WI38 (cell line): ENCODE data around the gene BTC.

Experiments used
- H3K4me3 ChIP-seq: 2 replicates; pipeline ENCODE4 v1.5.1; 2011; ENCODE audit warnings: low read depth, mild to moderate bottlenecking, control low read depth, low read length
- TF ChIP-seq, protein P1 (sequence below): IDR thresholded peaks from 2 replicates; pipeline ENCODE4 v1.5.1; 2012; ENCODE audit warnings: low read depth, mild to moderate bottlenecking, control low read depth, low read length

BTC gene

DNA sequence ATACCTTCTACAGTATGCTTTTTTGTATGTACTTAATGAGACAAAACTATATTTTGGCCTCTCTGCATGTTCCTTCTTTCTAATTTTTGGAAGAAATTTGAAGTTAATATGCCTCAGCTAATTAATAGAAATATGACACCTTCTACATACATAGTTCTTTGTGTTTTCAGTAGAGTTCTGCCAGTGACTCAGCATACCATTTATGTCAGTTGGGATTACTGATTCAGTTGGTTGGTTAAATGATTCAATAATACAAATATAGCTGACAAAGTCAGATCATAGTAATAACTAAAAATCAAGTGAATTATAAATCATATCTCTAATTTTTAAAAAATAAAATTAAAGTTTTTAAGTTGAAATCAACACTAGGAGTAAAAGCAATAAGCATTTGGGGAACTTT is 16.8 kb downstream of the BTC start:
- TF ChIP-seq, protein P1, sequence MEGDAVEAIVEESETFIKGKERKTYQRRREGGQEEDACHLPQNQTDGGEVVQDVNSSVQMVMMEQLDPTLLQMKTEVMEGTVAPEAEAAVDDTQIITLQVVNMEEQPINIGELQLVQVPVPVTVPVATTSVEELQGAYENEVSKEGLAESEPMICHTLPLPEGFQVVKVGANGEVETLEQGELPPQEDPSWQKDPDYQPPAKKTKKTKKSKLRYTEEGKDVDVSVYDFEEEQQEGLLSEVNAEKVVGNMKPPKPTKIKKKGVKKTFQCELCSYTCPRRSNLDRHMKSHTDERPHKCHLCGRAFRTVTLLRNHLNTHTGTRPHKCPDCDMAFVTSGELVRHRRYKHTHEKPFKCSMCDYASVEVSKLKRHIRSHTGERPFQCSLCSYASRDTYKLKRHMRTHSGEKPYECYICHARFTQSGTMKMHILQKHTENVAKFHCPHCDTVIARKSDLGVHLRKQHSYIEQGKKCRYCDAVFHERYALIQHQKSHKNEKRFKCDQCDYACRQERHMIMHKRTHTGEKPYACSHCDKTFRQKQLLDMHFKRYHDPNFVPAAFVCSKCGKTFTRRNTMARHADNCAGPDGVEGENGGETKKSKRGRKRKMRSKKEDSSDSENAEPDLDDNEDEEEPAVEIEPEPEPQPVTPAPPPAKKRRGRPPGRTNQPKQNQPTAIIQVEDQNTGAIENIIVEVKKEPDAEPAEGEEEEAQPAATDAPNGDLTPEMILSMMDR = no peak
- H3K4me3 ChIP-seq = no peak overlapping the region

DNA sequence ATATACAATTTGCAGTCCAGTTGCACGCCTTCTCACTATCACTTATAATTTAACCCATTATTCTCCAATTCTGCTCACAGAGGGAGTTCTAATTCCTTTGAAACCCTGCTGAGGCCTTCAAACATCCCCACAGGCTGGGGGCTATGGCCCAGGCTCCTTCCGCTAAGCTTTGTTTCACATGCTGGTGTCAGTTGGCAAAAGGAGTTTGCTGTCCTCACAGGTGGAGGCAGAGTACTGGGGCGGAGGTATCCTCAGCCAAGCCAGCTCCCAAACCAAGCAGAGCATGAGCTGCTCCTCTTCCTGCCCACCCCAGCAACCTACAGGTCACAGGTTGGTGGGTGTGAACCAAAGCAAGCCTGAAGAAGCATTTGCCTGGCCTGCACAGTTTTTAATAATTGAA is 21.5 kb downstream of the BTC start:
- H3K4me3 ChIP-seq = no peak overlapping the region

DNA sequence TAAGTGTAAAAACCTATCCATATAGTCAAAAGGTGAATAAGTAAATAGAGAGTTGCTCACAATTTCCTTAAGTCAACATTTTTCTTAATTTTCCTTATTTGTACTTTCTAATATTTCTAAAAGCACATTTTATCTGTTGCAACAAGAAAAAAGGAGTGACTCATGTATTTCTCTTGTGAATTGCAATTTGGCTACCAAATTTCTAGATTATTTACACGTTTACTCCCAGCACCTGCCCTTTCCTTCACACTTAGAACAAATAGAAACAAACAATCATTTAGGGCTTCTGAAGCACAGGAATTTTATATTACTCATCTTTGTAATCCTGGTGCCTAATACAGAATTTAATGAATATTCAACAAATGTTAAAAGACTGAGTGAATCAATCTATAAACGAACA is 22.2 kb downstream of the BTC start:
- no peak overlapping the region for H3K4me3 ChIP-seq
- TF ChIP-seq, protein P1 = no peak

More for the DNA sequence above, 21.5 kb downstream of the BTC start:
- TF ChIP-seq, protein P1 = no peak

DNA sequence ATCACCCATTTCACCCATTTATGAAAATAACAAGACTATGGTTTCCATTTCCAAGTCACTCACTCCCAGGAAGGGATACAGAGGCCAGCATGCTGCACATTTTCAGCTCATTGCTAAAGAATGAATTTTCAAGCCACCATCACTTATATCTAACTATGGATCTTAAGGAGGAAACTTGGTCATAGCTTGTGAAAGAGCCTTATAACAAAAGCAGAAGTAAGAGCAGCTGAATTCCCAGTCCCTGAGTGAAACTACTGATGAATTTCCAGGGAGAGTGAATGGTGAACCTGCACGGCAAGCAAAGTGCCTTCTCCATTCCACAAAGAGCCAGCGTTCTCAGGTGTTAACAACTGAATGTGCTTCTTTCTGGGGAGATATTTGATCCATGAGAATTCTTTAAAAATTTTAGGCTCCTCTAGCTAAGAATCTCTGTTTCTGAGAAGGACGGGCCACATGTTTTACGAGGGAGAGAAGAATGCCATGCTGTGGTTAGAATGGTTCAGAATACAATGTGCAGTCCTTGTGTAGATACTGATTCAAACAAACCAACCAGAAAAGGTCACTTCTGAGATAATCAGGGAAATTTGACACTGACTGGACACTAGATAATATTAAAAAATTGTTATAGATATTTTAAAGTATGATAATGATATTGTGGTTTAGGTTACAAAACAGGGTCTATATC is 24.0 kb downstream of the BTC start:
- TF ChIP-seq, protein P1 = no peak
- H3K4me3 ChIP-seq = no peak overlapping the region

DNA sequence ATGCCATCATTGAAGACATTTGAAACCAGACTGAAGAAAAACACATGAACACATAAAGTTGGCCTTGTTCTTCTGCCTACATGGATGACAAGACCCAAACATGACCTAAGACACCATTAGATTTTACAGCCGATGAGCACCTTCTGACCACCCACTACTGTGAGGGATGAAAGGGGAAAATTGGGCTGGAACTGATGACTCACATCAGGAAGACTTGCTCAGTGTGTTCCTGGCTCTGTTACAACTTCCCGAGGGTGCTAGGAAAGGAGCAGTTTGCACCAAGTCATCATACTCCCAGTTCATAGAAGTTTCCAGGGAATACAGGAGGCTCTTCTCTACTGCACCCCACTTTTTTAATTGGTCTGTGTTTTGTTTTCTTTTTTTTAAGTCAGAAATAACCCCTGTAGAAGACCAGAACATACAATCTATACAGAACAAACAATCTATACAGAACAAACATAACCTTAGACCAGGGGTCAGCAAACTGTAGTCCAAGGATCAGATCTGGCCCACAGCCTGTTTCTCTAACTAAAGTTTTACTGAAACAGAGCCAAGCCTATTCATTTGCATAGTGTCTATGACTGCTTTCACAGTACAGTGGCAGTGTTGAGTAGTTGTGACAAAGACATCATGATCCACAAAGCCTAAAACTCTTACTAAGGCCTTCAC is 25.3 kb downstream of the BTC start:
- H3K4me3 ChIP-seq = no peak overlapping the region
- TF ChIP-seq, protein P1 = no peak

DNA sequence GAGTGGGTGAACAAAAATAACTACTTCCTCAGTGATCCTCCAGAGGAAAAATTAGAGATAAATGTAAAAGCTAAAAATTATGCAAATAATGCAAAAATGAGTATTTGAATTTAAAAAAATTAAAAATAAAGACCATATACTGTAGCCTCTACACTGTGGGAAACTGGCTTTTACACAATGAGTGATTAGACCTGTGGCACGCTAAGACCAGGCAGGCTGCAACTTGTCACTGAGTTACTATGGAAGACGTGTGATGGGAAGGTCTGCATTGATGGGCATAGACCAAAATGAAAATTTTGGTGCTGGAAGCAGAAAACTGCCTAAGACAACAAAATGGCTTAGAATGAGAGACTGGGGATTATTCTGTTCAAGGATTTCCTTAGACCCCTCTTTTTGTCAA is 30.2 kb downstream of the BTC start:
- H3K4me3 ChIP-seq = no peak overlapping the region
- TF ChIP-seq, protein P1 = no peak

DNA sequence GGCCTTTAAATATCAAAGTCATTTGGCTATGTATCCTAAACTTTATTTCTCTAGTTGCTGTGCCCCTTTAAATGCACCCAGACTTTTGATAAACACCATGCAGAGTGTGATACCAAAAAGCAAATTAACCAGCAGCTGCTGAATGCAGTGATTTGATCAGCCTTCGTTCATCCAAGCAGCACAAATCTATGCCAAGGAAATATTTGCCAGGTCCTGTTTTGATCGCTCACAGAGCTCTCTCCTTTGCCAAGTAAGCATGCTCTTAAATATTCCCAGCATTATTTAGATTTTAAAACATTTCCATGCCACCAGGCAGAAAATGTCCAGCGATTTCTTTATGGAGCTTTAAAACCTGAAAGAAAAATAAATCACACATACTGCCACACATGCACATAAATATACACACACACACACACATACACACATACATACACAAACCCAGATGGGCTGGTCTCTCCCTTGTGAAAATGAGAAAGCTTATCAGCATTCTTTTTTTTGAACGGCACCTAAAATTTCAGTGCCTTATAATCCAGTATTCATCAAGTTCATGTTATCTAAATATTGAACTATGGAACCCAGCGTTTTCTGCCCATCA is 35.7 kb downstream of the BTC start:
- TF ChIP-seq, protein P1 = no peak
- H3K4me3 ChIP-seq = no peak overlapping the region
